ENCODE data around the gene SUPT3H. TPM values are rescaled to one million over a fixed set of nuclear protein-coding genes. Genes with fewer than 3 reads are reported as not detected.

SUPT3H gene
- total and polyA plus RNA-seq, 4 donors = 0.85 to 4.8 (median 2.4) TPM

DNA sequence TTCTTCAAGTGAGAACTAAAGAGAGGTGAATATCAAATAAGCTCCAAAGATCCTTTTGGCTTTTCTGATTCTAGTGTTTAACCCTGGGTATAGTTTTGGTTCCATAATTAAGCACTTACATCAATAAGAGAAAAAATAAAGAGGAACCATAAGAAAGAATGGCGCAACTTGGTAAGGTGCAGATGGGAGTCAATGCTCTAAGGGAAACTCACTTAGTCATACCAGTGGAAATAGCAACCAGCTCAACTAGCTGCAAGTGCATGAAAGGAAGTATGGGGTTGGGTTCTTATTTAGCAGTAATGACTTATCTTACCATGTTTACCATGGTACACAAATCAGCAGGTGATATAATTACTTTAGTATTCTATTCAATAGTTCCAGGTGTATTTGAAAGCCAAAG, 346.1 kb downstream of the SUPT3H start:
- TF ChIP-seq NR2F2 (IDR thresholded peaks at IDR 0.05) = no peak
- TF ChIP-seq, protein P1, sequence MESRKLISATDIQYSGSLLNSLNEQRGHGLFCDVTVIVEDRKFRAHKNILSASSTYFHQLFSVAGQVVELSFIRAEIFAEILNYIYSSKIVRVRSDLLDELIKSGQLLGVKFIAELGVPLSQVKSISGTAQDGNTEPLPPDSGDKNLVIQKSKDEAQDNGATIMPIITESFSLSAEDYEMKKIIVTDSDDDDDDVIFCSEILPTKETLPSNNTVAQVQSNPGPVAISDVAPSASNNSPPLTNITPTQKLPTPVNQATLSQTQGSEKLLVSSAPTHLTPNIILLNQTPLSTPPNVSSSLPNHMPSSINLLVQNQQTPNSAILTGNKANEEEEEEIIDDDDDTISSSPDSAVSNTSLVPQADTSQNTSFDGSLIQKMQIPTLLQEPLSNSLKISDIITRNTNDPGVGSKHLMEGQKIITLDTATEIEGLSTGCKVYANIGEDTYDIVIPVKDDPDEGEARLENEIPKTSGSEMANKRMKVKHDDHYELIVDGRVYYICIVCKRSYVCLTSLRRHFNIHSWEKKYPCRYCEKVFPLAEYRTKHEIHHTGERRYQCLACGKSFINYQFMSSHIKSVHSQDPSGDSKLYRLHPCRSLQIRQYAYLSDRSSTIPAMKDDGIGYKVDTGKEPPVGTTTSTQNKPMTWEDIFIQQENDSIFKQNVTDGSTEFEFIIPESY (IDR thresholded peaks at IDR 0.05) = no peak
- TF ChIP-seq HNF4G (IDR thresholded peaks at IDR 0.05) = no peak
- no peak for DNase-seq (ENCODE audit: low spot score)
- Histone ChIP-seq H3K9ac (ENCODE audit: low read depth in 1 of 2, low read length in 2 of 2) (no peak overlapping the region), H3K4me3 (ENCODE audit: low read depth in 1 of 3, low read length in 3 of 3) (no peak overlapping the region), H3K36me3 (ENCODE audit: control insufficient read depth in 4 of 4, insufficient read depth in 3 of 4, low read depth in 1 of 4, low read length in 3 of 4) (no peaks in the 10 kb centered on the region), H3K27ac (ENCODE audit: low read depth in 1 of 2, low read length in 2 of 2) (no peak overlapping the region), H3K9me3 (ENCODE audit: control insufficient read depth in 4 of 4, low read length in 3 of 4) (no peaks in the 10 kb centered on the region), H3K27me3 (ENCODE audit: control insufficient read depth in 4 of 4, insufficient read depth in 4 of 4, low read length in 3 of 4) (no peaks in the 10 kb centered on the region), H3K4me1 (ENCODE audit: control insufficient read depth in 4 of 4, insufficient read depth in 4 of 4, low read length in 3 of 4) (no peaks in the 10 kb centered on the region)
- 92% methylated on average over 1 of the region's 1 CpG for WGBS

DNA sequence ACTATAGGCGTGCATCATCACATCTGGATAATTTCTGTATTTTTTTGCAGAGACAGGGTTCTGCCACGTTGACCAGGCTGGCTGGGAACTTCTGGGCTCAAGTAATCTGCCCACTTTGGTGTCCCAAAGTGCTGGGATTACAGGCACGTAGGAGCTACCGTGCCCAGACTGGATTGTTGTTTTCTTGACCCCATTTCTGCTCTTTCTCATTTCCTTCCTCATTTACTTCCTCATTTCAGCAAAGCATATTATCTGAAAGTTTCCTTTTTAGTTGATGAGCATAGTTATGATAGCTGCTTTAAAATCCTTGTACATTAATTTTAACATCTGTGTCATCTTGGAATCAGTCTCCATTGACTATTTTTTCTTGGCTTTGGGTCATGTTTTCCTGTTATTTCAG, 350.6 kb downstream of the SUPT3H start:
- no peak overlapping the region for H3K4me3 ChIP-seq (ENCODE audit: low read depth in 1 of 3, low read length in 3 of 3)
- whole genome bisulfite sequencing = 88% methylated on average over 4 of the region's 4 CpGs

More for the DNA sequence above, 350.6 kb downstream of the SUPT3H start:
- DNase-seq (ENCODE audit: low spot score) = no peak
- TF ChIP-seq EGR1 (IDR thresholded peaks at IDR 0.05; ENCODE audit: low read depth in 2 of 2) (no peak), NR2F2 (IDR thresholded peaks at IDR 0.05) (no peak), FOXA2 (IDR thresholded peaks at IDR 0.05) (no peak), TAF1 (conservative IDR thresholded peaks at IDR 0.05) (no peak), FOXA1 (IDR thresholded peaks at IDR 0.05) (no peak), HNF4G (IDR thresholded peaks at IDR 0.05) (no peak), YY1 (IDR thresholded peaks at IDR 0.05) (no peak), HNF4A (conservative IDR thresholded peaks at IDR 0.05) (no peak), RXRA (IDR thresholded peaks at IDR 0.05) (no peak), RAD21 (IDR thresholded peaks at IDR 0.05) (no peak), JUND (IDR thresholded peaks at IDR 0.05) (no peak), SP1 (IDR thresholded peaks at IDR 0.05) (no peak), GABPA (IDR thresholded peaks at IDR 0.05 in 1 of 2, conservative IDR thresholded peaks at IDR 0.05 in 1 of 2) (no peak)
- TF ChIP-seq, protein P1 (IDR thresholded peaks at IDR 0.05) = no peak
- TF ChIP-seq, protein P2, sequence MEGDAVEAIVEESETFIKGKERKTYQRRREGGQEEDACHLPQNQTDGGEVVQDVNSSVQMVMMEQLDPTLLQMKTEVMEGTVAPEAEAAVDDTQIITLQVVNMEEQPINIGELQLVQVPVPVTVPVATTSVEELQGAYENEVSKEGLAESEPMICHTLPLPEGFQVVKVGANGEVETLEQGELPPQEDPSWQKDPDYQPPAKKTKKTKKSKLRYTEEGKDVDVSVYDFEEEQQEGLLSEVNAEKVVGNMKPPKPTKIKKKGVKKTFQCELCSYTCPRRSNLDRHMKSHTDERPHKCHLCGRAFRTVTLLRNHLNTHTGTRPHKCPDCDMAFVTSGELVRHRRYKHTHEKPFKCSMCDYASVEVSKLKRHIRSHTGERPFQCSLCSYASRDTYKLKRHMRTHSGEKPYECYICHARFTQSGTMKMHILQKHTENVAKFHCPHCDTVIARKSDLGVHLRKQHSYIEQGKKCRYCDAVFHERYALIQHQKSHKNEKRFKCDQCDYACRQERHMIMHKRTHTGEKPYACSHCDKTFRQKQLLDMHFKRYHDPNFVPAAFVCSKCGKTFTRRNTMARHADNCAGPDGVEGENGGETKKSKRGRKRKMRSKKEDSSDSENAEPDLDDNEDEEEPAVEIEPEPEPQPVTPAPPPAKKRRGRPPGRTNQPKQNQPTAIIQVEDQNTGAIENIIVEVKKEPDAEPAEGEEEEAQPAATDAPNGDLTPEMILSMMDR (IDR thresholded peaks at IDR 0.05; ENCODE audit: low read depth, low read length, missing input control) = no peak
- TF ChIP-seq, protein P3, sequence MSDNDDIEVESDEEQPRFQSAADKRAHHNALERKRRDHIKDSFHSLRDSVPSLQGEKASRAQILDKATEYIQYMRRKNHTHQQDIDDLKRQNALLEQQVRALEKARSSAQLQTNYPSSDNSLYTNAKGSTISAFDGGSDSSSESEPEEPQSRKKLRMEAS (IDR thresholded peaks at IDR 0.05) = no peak
- TF ChIP-seq, protein P4, sequence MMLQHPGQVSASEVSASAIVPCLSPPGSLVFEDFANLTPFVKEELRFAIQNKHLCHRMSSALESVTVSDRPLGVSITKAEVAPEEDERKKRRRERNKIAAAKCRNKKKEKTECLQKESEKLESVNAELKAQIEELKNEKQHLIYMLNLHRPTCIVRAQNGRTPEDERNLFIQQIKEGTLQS (IDR thresholded peaks at IDR 0.05) = no peak
- TF ChIP-seq, protein P5, sequence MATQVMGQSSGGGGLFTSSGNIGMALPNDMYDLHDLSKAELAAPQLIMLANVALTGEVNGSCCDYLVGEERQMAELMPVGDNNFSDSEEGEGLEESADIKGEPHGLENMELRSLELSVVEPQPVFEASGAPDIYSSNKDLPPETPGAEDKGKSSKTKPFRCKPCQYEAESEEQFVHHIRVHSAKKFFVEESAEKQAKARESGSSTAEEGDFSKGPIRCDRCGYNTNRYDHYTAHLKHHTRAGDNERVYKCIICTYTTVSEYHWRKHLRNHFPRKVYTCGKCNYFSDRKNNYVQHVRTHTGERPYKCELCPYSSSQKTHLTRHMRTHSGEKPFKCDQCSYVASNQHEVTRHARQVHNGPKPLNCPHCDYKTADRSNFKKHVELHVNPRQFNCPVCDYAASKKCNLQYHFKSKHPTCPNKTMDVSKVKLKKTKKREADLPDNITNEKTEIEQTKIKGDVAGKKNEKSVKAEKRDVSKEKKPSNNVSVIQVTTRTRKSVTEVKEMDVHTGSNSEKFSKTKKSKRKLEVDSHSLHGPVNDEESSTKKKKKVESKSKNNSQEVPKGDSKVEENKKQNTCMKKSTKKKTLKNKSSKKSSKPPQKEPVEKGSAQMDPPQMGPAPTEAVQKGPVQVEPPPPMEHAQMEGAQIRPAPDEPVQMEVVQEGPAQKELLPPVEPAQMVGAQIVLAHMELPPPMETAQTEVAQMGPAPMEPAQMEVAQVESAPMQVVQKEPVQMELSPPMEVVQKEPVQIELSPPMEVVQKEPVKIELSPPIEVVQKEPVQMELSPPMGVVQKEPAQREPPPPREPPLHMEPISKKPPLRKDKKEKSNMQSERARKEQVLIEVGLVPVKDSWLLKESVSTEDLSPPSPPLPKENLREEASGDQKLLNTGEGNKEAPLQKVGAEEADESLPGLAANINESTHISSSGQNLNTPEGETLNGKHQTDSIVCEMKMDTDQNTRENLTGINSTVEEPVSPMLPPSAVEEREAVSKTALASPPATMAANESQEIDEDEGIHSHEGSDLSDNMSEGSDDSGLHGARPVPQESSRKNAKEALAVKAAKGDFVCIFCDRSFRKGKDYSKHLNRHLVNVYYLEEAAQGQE (IDR thresholded peaks at IDR 0.05) = no peak
- Histone ChIP-seq H3K9me3 (ENCODE audit: control insufficient read depth in 4 of 4, low read length in 3 of 4) (no peaks in the 10 kb centered on the region), H3K27me3 (ENCODE audit: control insufficient read depth in 4 of 4, insufficient read depth in 4 of 4, low read length in 3 of 4) (no peaks in the 10 kb centered on the region), H3K4me1 (ENCODE audit: control insufficient read depth in 4 of 4, insufficient read depth in 4 of 4, low read length in 3 of 4) (no peaks in the 10 kb centered on the region), H3K27ac (ENCODE audit: low read depth in 1 of 2, low read length in 2 of 2) (no peak overlapping the region), H3K36me3 (ENCODE audit: control insufficient read depth in 4 of 4, insufficient read depth in 3 of 4, low read depth in 1 of 4, low read length in 3 of 4) (no peaks in the 10 kb centered on the region), H3K9ac (ENCODE audit: low read depth in 1 of 2, low read length in 2 of 2) (no peak overlapping the region)
